GM23338 (cell line): ENCODE data around the gene TBC1D9B. TPM values are rescaled to one million over a fixed set of nuclear protein-coding genes. Genes with fewer than 3 reads are reported as not detected.

ENCODE experiments used
- ATAC-seq: fragments of 200-7000 bp; cut with Tn5 transposase; 3 replicates; pipeline ENCODE4 v1.9.1; 2020
- DNase-seq: peaks from one replicate; pipeline ENCODE4 v3.0.0-alpha.2; 2015; ENCODE audit warnings: low spot score
- H2AFZ ChIP-seq: fragments of 200-600 bp; sonication (generic); 2 replicates; pipeline ENCODE4 v1.8.0; 2016; ENCODE audit warnings: antibody characterized with exemption, mild to moderate bottlenecking, moderate library complexity
- H3F3A ChIP-seq: fragments of 200-600 bp; sonication (generic); replicated peaks from 2 replicates; pipeline ENCODE4 v1.8.0; 2017; ENCODE audit warnings: antibody characterized with exemption, mixed run types, low read depth
- H3K27ac ChIP-seq: fragments of 200-600 bp; sonication (generic); 2 replicates; pipeline ENCODE4 v1.6.1; 2016; ENCODE audit warnings: low read depth
- H3K27me3 ChIP-seq: fragments of 200-600 bp; sonication (generic); 2 replicates; pipeline ENCODE4 v1.8.0; 2016; ENCODE audit warnings: mild to moderate bottlenecking, mixed run types, moderate library complexity; ENCODE audit not compliant: insufficient read depth
- H3K36me3 ChIP-seq: fragments of 200-600 bp; sonication (generic); 2 replicates; pipeline ENCODE4 v1.8.0; 2016; ENCODE audit warnings: mild to moderate bottlenecking; ENCODE audit not compliant: insufficient read depth
- H3K4me1 ChIP-seq: fragments of 200-600 bp; sonication (generic); 2 replicates; pipeline ENCODE4 v1.8.0; 2016; ENCODE audit warnings: mild to moderate bottlenecking, moderate library complexity; ENCODE audit not compliant: insufficient read depth
- H3K4me2 ChIP-seq: fragments of 200-600 bp; sonication (generic); 2 replicates; pipeline ENCODE4 v1.7.1; 2017; ENCODE audit warnings: mixed run types
- H3K4me3 ChIP-seq: fragments of 200-600 bp; sonication (generic); 2 replicates; pipeline ENCODE4 v1.6.1; 2016; ENCODE audit warnings: mixed run types
- H3K79me2 ChIP-seq: fragments of 200-600 bp; sonication (generic); replicated peaks from 2 replicates; pipeline ENCODE4 v1.8.0; 2017; ENCODE audit warnings: mild to moderate bottlenecking; ENCODE audit not compliant: insufficient read depth
- H3K9me2 ChIP-seq: fragments of 200-600 bp; sonication (generic); 2 replicates; pipeline ENCODE4 v1.8.0; 2017; ENCODE audit not compliant: insufficient read depth
- H4K20me1 ChIP-seq: fragments of 200-600 bp; sonication (generic); replicated peaks from 2 replicates; pipeline ENCODE4 v1.8.0; 2017; ENCODE audit warnings: mild to moderate bottlenecking; ENCODE audit not compliant: insufficient read depth
- H3K27ac Mint-ChIP-seq: 2 replicates; pipeline ENCODE4 v1.8.0; 2020; ENCODE audit warnings: inconsistent platforms, mild to moderate bottlenecking, moderate library complexity, mixed read lengths
- H3K27me3 Mint-ChIP-seq: 3 replicates; pipeline ENCODE4 v1.8.0; 2022; ENCODE audit warnings: low read depth, mild to moderate bottlenecking, moderate library complexity, mixed read lengths, inconsistent platforms; ENCODE audit not compliant: insufficient read depth, poor library complexity
- H3K36me3 Mint-ChIP-seq: 3 replicates; pipeline ENCODE4 v1.8.0; 2021; ENCODE audit warnings: low read depth, mild to moderate bottlenecking, inconsistent platforms, moderate library complexity, mixed read lengths
- H3K4me1 Mint-ChIP-seq: 3 replicates; pipeline ENCODE4 v1.8.0; 2020; ENCODE audit warnings: mild to moderate bottlenecking, inconsistent platforms, mixed read lengths
- H3K4me3 Mint-ChIP-seq: 3 replicates; pipeline ENCODE4 v1.8.0; 2021; ENCODE audit warnings: moderate library complexity, mild to moderate bottlenecking, inconsistent platforms, mixed read lengths
- H3K9me3 Mint-ChIP-seq: 3 replicates; pipeline ENCODE4 v1.8.0; 2020; ENCODE audit warnings: moderate library complexity, mild to moderate bottlenecking, inconsistent platforms, mixed read lengths
- CREB1 ChIP-seq: fragments of 250-450 bp; sonication (Bioruptor Pico); IDR thresholded peaks from 2 replicates; pipeline ENCODE4 v1.5.0; 2020; ENCODE audit warnings: low read depth, mild to moderate bottlenecking, moderate library complexity
- CTCF ChIP-seq, 2 experiments: fragments of 200-600 bp in 1 of 2; sonication (generic) in 1 of 2; conservative IDR thresholded peaks; 2 replicates each; pipeline versions ENCODE4 v1.5.1 to v1.6.1; 2016 to 2017; ENCODE audit warnings: antibody characterized with exemption in 2 of 2, low read depth in 2 of 2, mild to moderate bottlenecking in 2 of 2, moderate library complexity in 1 of 2
- ETS1 ChIP-seq: IDR thresholded peaks from 2 replicates; pipeline ENCODE4 v1.6.1; 2016; ENCODE audit warnings: antibody characterized with exemption
- EZH2 ChIP-seq: fragments of 200-600 bp; sonication (generic); IDR thresholded peaks from one replicate; pipeline ENCODE4 v1.8.0; 2017; ENCODE audit warnings: antibody characterized with exemption, mild to moderate bottlenecking, low read depth; ENCODE audit not compliant: unreplicated experiment
- EZH2phosphoT487 ChIP-seq: fragments of 200-600 bp; sonication (generic); IDR thresholded peaks from one replicate; pipeline ENCODE4 v1.8.1; 2018; ENCODE audit warnings: antibody characterized with exemption; ENCODE audit not compliant: unreplicated experiment
- JUNB ChIP-seq: IDR thresholded peaks from one replicate; pipeline ENCODE4 v1.6.1; 2016; ENCODE audit warnings: antibody characterized with exemption; ENCODE audit not compliant: unreplicated experiment
- NANOG ChIP-seq: IDR thresholded peaks from 2 replicates; pipeline ENCODE4 v1.6.1; 2016; ENCODE audit warnings: antibody characterized with exemption, borderline replicate concordance
- POLR2AphosphoS5 ChIP-seq: IDR thresholded peaks from 2 replicates; pipeline ENCODE4 v1.6.1; 2016; ENCODE audit warnings: antibody characterized with exemption, low read depth
- REST ChIP-seq: IDR thresholded peaks from one replicate; pipeline ENCODE4 v1.6.1; 2018; ENCODE audit warnings: antibody characterized with exemption; ENCODE audit not compliant: unreplicated experiment
- STAT1 ChIP-seq: IDR thresholded peaks from one replicate; pipeline ENCODE4 v1.6.1; 2016; ENCODE audit warnings: antibody characterized with exemption; ENCODE audit not compliant: unreplicated experiment
- ZNF114 ChIP-seq: fragments of 250-450 bp; sonication (Bioruptor Pico); IDR thresholded peaks from 2 replicates; pipeline ENCODE4 v1.5.0; 2020; ENCODE audit warnings: mild to moderate bottlenecking, moderate library complexity
- ZNF331 ChIP-seq: fragments of 250-450 bp; sonication (Bioruptor Pico); IDR thresholded peaks from 2 replicates; pipeline ENCODE4 v1.5.0; 2020; ENCODE audit warnings: low read depth, mild to moderate bottlenecking, moderate library complexity
- polyA plus RNA-seq: library from polyadenylated mRNA; unstranded; fragments of >200 nt; fragmentation: Nextera tagmentation; extraction: Ambion mirVana; gene quantifications from 2 replicates; pipeline ENCODE4 v1.2.1, GENCODE V29; 2016
- total RNA-seq: library from RNA; depleted of rRNA; stranded (reverse); fragments of >200 nt; shearing (Covaris generic); gene quantifications from 2 replicates; pipeline ENCODE4 v1.2.3, GENCODE V29; 2014
- TF ChIP-seq, protein P1 (sequence below): fragments of 250-450 bp; sonication (Bioruptor Pico); IDR thresholded peaks from 2 replicates; pipeline ENCODE4 v1.5.0; 2020; ENCODE audit warnings: mild to moderate bottlenecking, moderate library complexity

TBC1D9B gene
- total and polyA plus RNA-seq, 2 experiments from 2014 or later = 19.0 to 38.0 TPM

DNA sequence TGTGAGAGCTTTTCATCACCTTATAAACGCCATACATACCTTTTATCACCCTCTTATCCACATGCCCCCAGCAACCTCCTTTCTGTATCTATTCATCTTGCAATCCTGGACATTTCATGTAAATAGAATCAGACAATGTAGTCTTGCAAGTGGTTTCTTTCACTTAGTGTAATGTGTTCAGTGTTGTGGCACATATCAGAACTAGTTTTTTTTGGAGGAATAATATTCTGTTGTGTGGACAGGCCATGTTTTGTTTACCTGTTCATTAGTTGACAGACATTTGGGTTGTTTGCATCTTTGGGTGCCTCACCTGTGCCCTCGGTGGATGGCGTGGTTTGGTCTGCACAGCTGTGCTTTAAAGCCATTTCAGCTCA is 85.7 kb downstream of the TBC1D9B start:
- H3K4me1 Mint-ChIP-seq = peaks cover 30% of the 10 kb centered on the region
- Histone ChIP-seq H3K79me2 (peaks cover 21% of the 10 kb centered on the region), H3K27ac (no peak overlapping the region)

More for the DNA sequence above, 85.7 kb downstream of the TBC1D9B start:
- Mint-ChIP-seq H3K4me3 (peak overlapping the region; percentile 92), H3K27ac (no peak overlapping the region), H3K27me3 (peaks cover 27% of the 10 kb centered on the region), H3K36me3 (peaks cover 53% of the 10 kb centered on the region), H3K9me3 (no peaks in the 10 kb centered on the region)
- Histone ChIP-seq H2AFZ (no peak overlapping the region), H3F3A (peaks cover 41% of the 10 kb centered on the region), H3K27me3 (peaks cover 12% of the 10 kb centered on the region; the same call in 1 of the 2 replicates), H3K36me3 (peaks cover 23% of the 10 kb centered on the region), H3K9me2 (no peaks in the 10 kb centered on the region), H3K4me1 (peaks cover 31% of the 10 kb centered on the region), H4K20me1 (peaks cover 16% of the 10 kb centered on the region), H3K4me2 (peak overlapping the region; percentile 98), H3K4me3 (peak overlapping the region; percentile 92)
- TF ChIP-seq ZNF331 (CRISPR knock-in tag) (no peak), POLR2AphosphoS5 (no peak), EZH2 (no peak), JUNB (no peak), STAT1 (no peak), REST (no peak), CTCF (conservative IDR thresholded peaks at IDR 0.05; ENCODE audit: low read depth in 2 of 2) (no peak), ZNF114 (CRISPR knock-in tag) (no peak), CREB1 (CRISPR knock-in tag) (no peak), NANOG (no peak), ETS1 (no peak), EZH2phosphoT487 (no peak)
- TF ChIP-seq, protein P1, sequence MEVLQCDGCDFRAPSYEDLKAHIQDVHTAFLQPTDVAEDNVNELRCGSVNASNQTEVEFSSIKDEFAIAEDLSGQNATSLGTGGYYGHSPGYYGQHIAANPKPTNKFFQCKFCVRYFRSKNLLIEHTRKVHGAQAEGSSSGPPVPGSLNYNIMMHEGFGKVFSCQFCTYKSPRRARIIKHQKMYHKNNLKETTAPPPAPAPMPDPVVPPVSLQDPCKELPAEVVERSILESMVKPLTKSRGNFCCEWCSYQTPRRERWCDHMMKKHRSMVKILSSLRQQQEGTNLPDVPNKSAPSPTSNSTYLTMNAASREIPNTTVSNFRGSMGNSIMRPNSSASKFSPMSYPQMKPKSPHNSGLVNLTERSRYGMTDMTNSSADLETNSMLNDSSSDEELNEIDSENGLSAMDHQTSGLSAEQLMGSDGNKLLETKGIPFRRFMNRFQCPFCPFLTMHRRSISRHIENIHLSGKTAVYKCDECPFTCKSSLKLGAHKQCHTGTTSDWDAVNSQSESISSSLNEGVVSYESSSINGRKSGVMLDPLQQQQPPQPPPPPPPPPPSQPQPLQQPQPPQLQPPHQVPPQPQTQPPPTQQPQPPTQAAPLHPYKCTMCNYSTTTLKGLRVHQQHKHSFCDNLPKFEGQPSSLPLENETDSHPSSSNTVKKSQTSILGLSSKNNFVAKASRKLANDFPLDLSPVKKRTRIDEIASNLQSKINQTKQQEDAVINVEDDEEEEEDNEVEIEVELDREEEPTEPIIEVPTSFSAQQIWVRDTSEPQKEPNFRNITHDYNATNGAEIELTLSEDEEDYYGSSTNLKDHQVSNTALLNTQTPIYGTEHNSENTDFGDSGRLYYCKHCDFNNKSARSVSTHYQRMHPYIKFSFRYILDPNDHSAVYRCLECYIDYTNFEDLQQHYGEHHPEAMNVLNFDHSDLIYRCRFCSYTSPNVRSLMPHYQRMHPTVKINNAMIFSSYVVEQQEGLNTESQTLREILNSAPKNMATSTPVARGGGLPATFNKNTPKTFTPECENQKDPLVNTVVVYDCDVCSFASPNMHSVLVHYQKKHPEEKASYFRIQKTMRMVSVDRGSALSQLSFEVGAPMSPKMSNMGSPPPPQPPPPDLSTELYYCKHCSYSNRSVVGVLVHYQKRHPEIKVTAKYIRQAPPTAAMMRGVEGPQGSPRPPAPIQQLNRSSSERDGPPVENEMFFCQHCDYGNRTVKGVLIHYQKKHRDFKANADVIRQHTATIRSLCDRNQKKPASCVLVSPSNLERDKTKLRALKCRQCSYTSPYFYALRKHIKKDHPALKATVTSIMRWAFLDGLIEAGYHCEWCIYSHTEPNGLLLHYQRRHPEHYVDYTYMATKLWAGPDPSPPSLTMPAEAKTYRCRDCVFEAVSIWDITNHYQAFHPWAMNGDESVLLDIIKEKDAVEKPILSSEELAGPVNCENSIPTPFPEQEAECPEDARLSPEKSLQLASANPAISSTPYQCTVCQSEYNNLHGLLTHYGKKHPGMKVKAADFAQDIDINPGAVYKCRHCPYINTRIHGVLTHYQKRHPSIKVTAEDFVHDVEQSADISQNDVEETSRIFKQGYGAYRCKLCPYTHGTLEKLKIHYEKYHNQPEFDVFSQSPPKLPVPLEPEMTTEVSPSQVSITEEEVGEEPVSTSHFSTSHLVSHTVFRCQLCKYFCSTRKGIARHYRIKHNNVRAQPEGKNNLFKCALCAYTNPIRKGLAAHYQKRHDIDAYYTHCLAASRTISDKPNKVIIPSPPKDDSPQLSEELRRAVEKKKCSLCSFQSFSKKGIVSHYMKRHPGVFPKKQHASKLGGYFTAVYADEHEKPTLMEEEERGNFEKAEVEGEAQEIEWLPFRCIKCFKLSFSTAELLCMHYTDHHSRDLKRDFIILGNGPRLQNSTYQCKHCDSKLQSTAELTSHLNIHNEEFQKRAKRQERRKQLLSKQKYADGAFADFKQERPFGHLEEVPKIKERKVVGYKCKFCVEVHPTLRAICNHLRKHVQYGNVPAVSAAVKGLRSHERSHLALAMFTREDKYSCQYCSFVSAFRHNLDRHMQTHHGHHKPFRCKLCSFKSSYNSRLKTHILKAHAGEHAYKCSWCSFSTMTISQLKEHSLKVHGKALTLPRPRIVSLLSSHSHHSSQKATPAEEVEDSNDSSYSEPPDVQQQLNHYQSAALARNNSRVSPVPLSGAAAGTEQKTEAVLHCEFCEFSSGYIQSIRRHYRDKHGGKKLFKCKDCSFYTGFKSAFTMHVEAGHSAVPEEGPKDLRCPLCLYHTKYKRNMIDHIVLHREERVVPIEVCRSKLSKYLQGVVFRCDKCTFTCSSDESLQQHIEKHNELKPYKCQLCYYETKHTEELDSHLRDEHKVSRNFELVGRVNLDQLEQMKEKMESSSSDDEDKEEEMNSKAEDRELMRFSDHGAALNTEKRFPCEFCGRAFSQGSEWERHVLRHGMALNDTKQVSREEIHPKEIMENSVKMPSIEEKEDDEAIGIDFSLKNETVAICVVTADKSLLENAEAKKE (CRISPR knock-in tag) = no peak
- ATAC-seq (no peak), DNase-seq (no peak)
